ENCODE measurements around the gene GREB1L.

- TF ChIP-seq EZH2 (IDR thresholded peaks at IDR 0.05; ENCODE audit: insufficient read depth, poor library complexity, severe bottlenecking) (no peak), EZH2phosphoT487 (IDR thresholded peaks at IDR 0.05; ENCODE audit: insufficient read depth, low read depth) (no peak)
Measured at GRCh38 chr18:21218862-21219261, 23.2 kb upstream of the GREB1L start.

All from GM23248 (cell line).